GM12878 (cell line): Measurements from ENCODE around the gene LYL1. TPM values are rescaled to one million over a fixed set of nuclear protein-coding genes. Genes with fewer than 3 reads are reported as not detected.

Source experiments
- ATAC-seq: fragments of 200-7000 bp; cut with Tn5 transposase; 3 replicates; pipeline ENCODE4 v1.9.1; 2020; ENCODE audit warnings: mild to moderate bottlenecking, moderate library complexity
- BruUV-seq: library from RNA; stranded (reverse); fragments of 400-500 nt; replicated peaks from 2 replicates; lab custom pipeline; 2021; lab: Mats Ljungman, UMichigan
- CTCF ChIA-PET: fragments of 300-600 bp; sonication (Branson Sonifier 250); formaldehyde crosslinking; extraction: SDS; loops from one replicate; lab custom pipeline; 2021; ENCODE audit warnings: inconsistent platforms; lab: Yijun Ruan, JAX
- POLR2A ChIA-PET: fragments of 350-600 bp; formaldehyde crosslinking; extraction: SDS; loops from one replicate; lab custom pipeline; 2021; ENCODE audit warnings: inconsistent platforms; lab: Charles Lee
- RAD21 ChIA-PET: fragments of 300-600 bp; sonication (Branson Sonifier 250); formaldehyde crosslinking; loops from one replicate; lab custom pipeline; 2023; ENCODE audit warnings: antibody characterized with exemption; ENCODE audit not compliant: unreplicated experiment; lab: Charles Lee
- SMC1A ChIA-PET: fragments of 300-600 bp; sonication (Branson Sonifier 250); formaldehyde crosslinking; loops from one replicate; lab custom pipeline; 2023; ENCODE audit not compliant: unreplicated experiment, uncharacterized antibody; lab: Charles Lee
- DNase-seq: peaks from one replicate; pipeline ENCODE4 v3.0.0-alpha.2; 2011; ENCODE audit warnings: low read depth, low spot score
- FAIRE-seq: peaks from 3 replicates; lab custom pipeline; 2011; peaks lifted over from hg19 to GRCh38; lab: Jason Lieb, UNC
- H2AFZ ChIP-seq: 2 replicates; pipeline ENCODE4 v1.6.0; 2011; ENCODE audit warnings: low read depth, low read length, control low read depth; ENCODE audit not compliant: control insufficient read depth
- H3K27ac ChIP-seq: 2 replicates; pipeline ENCODE4 v1.5.1; 2011; ENCODE audit warnings: control low read depth; ENCODE audit not compliant: control insufficient read depth, insufficient read depth
- H3K27me3 ChIP-seq, 2 experiments: replicated peaks in 1 of 2; 2 replicates each; pipeline versions ENCODE4 v1.6.0 to v1.6.1; 2011; ENCODE audit warnings: low read length in 1 of 2; ENCODE audit not compliant: control insufficient read depth in 2 of 2, insufficient read depth in 2 of 2
- H3K36me3 ChIP-seq, 2 experiments: 2 replicates each; pipeline ENCODE4 v1.5.1; 2011; ENCODE audit warnings: low read length in 1 of 2; ENCODE audit not compliant: control insufficient read depth in 2 of 2, insufficient read depth in 2 of 2
- H3K4me1 ChIP-seq: 2 replicates; pipeline ENCODE4 v1.6.1; 2011; ENCODE audit warnings: mild to moderate bottlenecking, low read length, moderate library complexity, mixed read lengths; ENCODE audit not compliant: control insufficient read depth, insufficient read depth
- H3K4me2 ChIP-seq: 2 replicates; pipeline ENCODE4 v1.6.0; 2011; ENCODE audit warnings: control low read depth; ENCODE audit not compliant: control insufficient read depth, insufficient read depth
- H3K4me3 ChIP-seq: fragments of 200-600 bp; sonication (generic); 2 replicates; pipeline ENCODE4 v1.5.1; 2016
- H3K79me2 ChIP-seq: 2 replicates; pipeline ENCODE4 v1.6.0; 2011; ENCODE audit warnings: low read length; ENCODE audit not compliant: control insufficient read depth, insufficient read depth
- H3K9ac ChIP-seq: 2 replicates; pipeline ENCODE4 v1.8.0; 2011; ENCODE audit warnings: low read length, control low read depth, mixed read lengths; ENCODE audit not compliant: control insufficient read depth, insufficient read depth
- H3K9me3 ChIP-seq: replicated peaks from 3 replicates; pipeline ENCODE4 v1.5.1; 2011; ENCODE audit warnings: mild to moderate bottlenecking, low read length; ENCODE audit not compliant: control insufficient read depth, insufficient read depth
- H4K20me1 ChIP-seq: 2 replicates; pipeline ENCODE4 v1.6.0; 2011; ENCODE audit not compliant: control insufficient read depth, insufficient read depth
- BRCA1 ChIP-seq: IDR thresholded peaks from 2 replicates; pipeline ENCODE4 v1.6.1; 2011; ENCODE audit warnings: low read depth, low read length, improper control_type of control experiment
- CREB1 ChIP-seq: IDR thresholded peaks from 2 replicates; pipeline ENCODE4 v1.6.1; 2012; ENCODE audit warnings: low read depth, mild to moderate bottlenecking, inconsistent platforms
- EGR1 ChIP-seq, 2 experiments: IDR thresholded peaks; 1 replicate in 1 of 2; 2 replicates in 1 of 2; pipeline ENCODE4 v1.6.1; 2011 to 2012; ENCODE audit warnings: low read depth in 2 of 2, low read length in 2 of 2, borderline replicate concordance in 1 of 2, mild to moderate bottlenecking in 1 of 2, moderate library complexity in 1 of 2
- NR2F1 ChIP-seq: fragments of 450-650 bp; conservative IDR thresholded peaks from 2 replicates; pipeline ENCODE4 v1.6.1; 2017; ENCODE audit warnings: mild to moderate bottlenecking
- PAX5 ChIP-seq: IDR thresholded peaks from 2 replicates; pipeline ENCODE4 v1.6.1; 2011; ENCODE audit warnings: low read depth, low read length, borderline replicate concordance
- POLR2AphosphoS5 ChIP-seq: IDR thresholded peaks from 2 replicates; pipeline ENCODE4 v1.6.1; 2011; ENCODE audit warnings: mild to moderate bottlenecking, low read length, inconsistent platforms
- SIN3A ChIP-seq: IDR thresholded peaks from 2 replicates; pipeline ENCODE4 v1.6.1; 2012; ENCODE audit warnings: low read depth, low read length, improper control_type of control experiment
- ZNF24 ChIP-seq: fragments of 450-650 bp; IDR thresholded peaks from 2 replicates; pipeline ENCODE4 v1.6.1; 2017; ENCODE audit warnings: antibody characterized with exemption, mild to moderate bottlenecking
- WGBS: methylation state at CpG from one replicate; pipeline ENCODE4 v1.1.6; 2016; ENCODE audit warnings: low lambda C conversion rate; ENCODE audit not compliant: insufficient replicate concordance, insufficient coverage; ENCODE audit errors: missing lambda C conversion rate; 5-methylcytosine and 5-hydroxymethylcytosine counted together
- in situ Hi-C: fragments of 300-500 bp; cut with MboI; formaldehyde crosslinking; loops from 9 replicates; pipeline ENCODE4 v1.14.3; 2018; ENCODE audit warnings: mixed read lengths
- intact Hi-C: fragments of 100-400 bp; cut with micrococcal nuclease; formaldehyde crosslinking; loops from one replicate; pipeline ENCODE4 v1.14.2; 2022; ENCODE audit not compliant: unreplicated experiment
- polyA plus RNA-seq, 11 experiments: library from polyadenylated mRNA; depleted of rRNA in 4 of 11; unstranded in 6 of 11; stranded (reverse) in 5 of 11; fragments of >200 nt; fragmentation: Nextera tagmentation in 4 of 11; fragmentation: Illumina TruSeq in 1 of 11; extraction: Ambion mirVana in 4 of 11; extraction: Trizol in 1 of 11; gene quantifications; 1 replicate in 1 of 11; 2 replicates in 10 of 11; pipeline versions ENCODE4 v1.2.1 to v1.2.3, GENCODE V29; 2011 to 2016; ENCODE audit warnings: inconsistent platforms in 2 of 11, missing spikeins in 2 of 11, low read depth in 1 of 11
- total RNA-seq, 4 experiments: library from RNA; depleted of rRNA in 3 of 4; stranded (reverse); fragments of >200 nt in 3 of 4; fragmentation: Illumina TruSeq in 1 of 4; extraction: Trizol in 1 of 4; gene quantifications; 2 replicates each; pipeline versions ENCODE4 v1.2.1 to v1.2.3, GENCODE V29; 2013 to 2021
- TF ChIP-seq, protein P1 (sequence below): fragments of 450-650 bp; IDR thresholded peaks from 2 replicates; pipeline ENCODE4 v1.6.1; 2017; ENCODE audit warnings: borderline replicate concordance
- TF ChIP-seq, protein P2 (sequence below): IDR thresholded peaks from 2 replicates; pipeline ENCODE4 v1.6.1; 2012; ENCODE audit warnings: low read depth, low read length, improper control_type of control experiment

The LYL1 gene
- total and polyA plus RNA-seq, 10 of the 15 experiments (the other 5 are each of a cell fraction or from before 2014, with no cell fraction given), result 0.10 to 34.8 (median 4.4) TPM

DNA sequence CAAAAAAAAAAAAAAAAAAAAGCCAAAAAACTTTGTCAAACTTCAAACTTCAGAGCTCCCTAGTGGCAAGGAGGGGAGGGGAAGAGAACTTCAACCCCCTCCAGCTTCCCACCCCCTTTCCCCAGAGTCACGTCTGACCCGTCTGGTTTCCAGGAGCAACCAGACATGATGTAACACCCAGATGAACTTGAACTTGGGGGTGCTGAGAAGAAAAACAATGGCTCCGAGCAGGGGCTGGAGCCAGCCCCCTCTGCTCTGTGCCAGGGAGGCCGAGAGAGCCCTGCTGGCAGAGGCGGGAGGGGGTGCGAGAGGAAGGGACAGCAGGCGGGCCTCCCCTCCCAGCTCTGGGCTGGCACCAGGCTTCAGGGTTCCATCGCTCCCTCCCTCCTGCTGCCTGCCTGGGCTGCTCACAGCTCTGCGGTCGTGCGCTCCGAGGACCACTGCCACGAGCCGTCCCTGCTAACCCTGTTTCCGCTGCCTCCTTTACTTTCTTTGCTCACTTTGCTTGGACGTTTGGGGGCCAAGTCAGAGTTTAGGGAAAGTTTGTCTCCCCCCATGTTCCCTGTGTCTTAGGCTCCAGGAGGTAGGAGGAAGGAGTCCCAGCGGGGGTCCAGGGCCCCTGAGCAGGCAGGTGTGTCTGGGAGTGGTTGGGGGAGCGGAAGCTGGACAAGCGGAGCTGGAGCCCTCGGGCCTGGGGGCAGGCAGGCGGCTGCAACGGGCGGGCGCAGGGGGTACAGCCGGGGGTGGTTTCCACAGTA, 11.1 kb downstream of the LYL1 start:
- H3K27me3 ChIP-seq, result peaks cover 0 to 5% of the 10 kb centered on the region in 2 experiments; a peak in 2 of 4 replicates
- ChIA-PET SMC1A (interaction anchor here (2.0 kb wide), 1 partner anchor 114 kb away, joined by 7 read pairs; no protein-coding TSS in a partner anchor), CTCF (interaction anchor here (0.6 to 8.0 kb wide), 5 partner anchors 12 to 126 kb away, joined by 3 to 145 read pairs (median 8); no protein-coding TSS in a partner anchor), POLR2A (interaction anchor here (0.6 kb wide), 1 partner anchor 117 kb away, joined by 3 read pairs; no protein-coding TSS in a partner anchor), RAD21 (interaction anchor here (0.6 to 5.3 kb wide), 4 partner anchors 31 to 126 kb away, joined by 3 to 41 read pairs (median 4); no protein-coding TSS in a partner anchor)
- no peaks in the 10 kb centered on the region for H3K79me2 ChIP-seq
- no TSS peak for BruUV-seq
- in situ Hi-C loops (loop anchor here (5.0 to 10.0 kb wide), 2 partner anchors 114 to 207 kb away; partner anchors contain the start of genes DNASE2 and KLF1), intact Hi-C loops (loop anchor here (2.0 to 10.0 kb wide), 2 partner anchors 57 to 113 kb away; no protein-coding TSS in a partner anchor)
- no peaks in the 10 kb centered on the region for H3K9me3 ChIP-seq
- H2AFZ ChIP-seq, result no peak overlapping the region
- peaks cover 17% of the 10 kb centered on the region for H3K4me1 ChIP-seq
- no peak overlapping the region for H3K4me3 ChIP-seq
- no peaks in the 10 kb centered on the region for H4K20me1 ChIP-seq
- FAIRE-seq, result no peak
- H3K27ac ChIP-seq, result no peak overlapping the region
- DNase-seq, result no peak
- no peak overlapping the region for H3K4me2 ChIP-seq
- ATAC-seq, result no peak
- no peak overlapping the region for H3K9ac ChIP-seq
- TF ChIP-seq, protein P1, sequence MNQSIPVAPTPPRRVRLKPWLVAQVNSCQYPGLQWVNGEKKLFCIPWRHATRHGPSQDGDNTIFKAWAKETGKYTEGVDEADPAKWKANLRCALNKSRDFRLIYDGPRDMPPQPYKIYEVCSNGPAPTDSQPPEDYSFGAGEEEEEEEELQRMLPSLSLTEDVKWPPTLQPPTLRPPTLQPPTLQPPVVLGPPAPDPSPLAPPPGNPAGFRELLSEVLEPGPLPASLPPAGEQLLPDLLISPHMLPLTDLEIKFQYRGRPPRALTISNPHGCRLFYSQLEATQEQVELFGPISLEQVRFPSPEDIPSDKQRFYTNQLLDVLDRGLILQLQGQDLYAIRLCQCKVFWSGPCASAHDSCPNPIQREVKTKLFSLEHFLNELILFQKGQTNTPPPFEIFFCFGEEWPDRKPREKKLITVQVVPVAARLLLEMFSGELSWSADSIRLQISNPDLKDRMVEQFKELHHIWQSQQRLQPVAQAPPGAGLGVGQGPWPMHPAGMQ, result no peak
- TF ChIP-seq SIN3A (no peak), EGR1 (IDR thresholded peaks at IDR 0.05; ENCODE audit: borderline replicate concordance in 1 of 2, low read depth in 2 of 2, low read length in 2 of 2) (no peak), BRCA1 (no peak), NR2F1 (no peak), PAX5 (no peak), POLR2AphosphoS5 (no peak), ZNF24 (no peak), CREB1 (no peak)
- TF ChIP-seq, protein P2, sequence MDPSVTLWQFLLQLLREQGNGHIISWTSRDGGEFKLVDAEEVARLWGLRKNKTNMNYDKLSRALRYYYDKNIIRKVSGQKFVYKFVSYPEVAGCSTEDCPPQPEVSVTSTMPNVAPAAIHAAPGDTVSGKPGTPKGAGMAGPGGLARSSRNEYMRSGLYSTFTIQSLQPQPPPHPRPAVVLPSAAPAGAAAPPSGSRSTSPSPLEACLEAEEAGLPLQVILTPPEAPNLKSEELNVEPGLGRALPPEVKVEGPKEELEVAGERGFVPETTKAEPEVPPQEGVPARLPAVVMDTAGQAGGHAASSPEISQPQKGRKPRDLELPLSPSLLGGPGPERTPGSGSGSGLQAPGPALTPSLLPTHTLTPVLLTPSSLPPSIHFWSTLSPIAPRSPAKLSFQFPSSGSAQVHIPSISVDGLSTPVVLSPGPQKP, result no peak
- no peaks in the 10 kb centered on the region for H3K36me3 ChIP-seq
- whole genome bisulfite sequencing, result 45% methylated on average over 25 of the region's 25 CpGs
